CD4-positive, alpha-beta T cell (primary cell): ENCODE results near the gene CLOCK. TPM values are rescaled to one million over a fixed set of nuclear protein-coding genes. Genes with fewer than 3 reads are reported as not detected.

ENCODE experiments used
- ATAC-seq: fragments of 200-7000 bp; cut with Tn5 transposase; one replicate; pipeline ENCODE4 v1.10.0; 2022; ENCODE audit warnings: mild to moderate bottlenecking; ENCODE audit not compliant: poor library complexity
- CTCF ChIA-PET: fragments of 350-600 bp; sonication (Branson Sonifier 250); formaldehyde crosslinking; loops from one replicate; lab custom pipeline; 2021; ENCODE audit warnings: antibody characterized with exemption, inconsistent platforms; lab: Charles Lee
- POLR2A ChIA-PET: fragments of 350-600 bp; sonication (Branson Sonifier 250); formaldehyde crosslinking; loops from one replicate; lab custom pipeline; 2021; ENCODE audit warnings: antibody characterized with exemption, inconsistent platforms; lab: Charles Lee
- DNase-seq, 14 experiments: peaks; one replicate each; pipeline ENCODE4 v3.0.0-alpha.2; 2013 to 2020; ENCODE audit warnings: mixed read lengths in 2 of 14
- H3K27ac ChIP-seq, 2 donors: one replicate each; pipeline versions ENCODE4 v1.5.1 to v1.7.0; 2013; ENCODE audit warnings: low read length in 2 of 2, low read depth in 1 of 2, mild to moderate bottlenecking in 1 of 2
- H3K27me3 ChIP-seq, 2 experiments: 1 replicate in 1 of 2; 2 replicates in 1 of 2; pipeline versions ENCODE4 v1.6.1 to v1.7.0; 2013; ENCODE audit warnings: low read length in 2 of 2, control low read depth in 1 of 2, mild to moderate bottlenecking in 1 of 2, moderate library complexity in 1 of 2; ENCODE audit not compliant: insufficient read depth in 2 of 2, control insufficient read depth in 1 of 2
- H3K36me3 ChIP-seq: one replicate; pipeline ENCODE4 v1.6.1; 2013; ENCODE audit warnings: low read length, control low read depth; ENCODE audit not compliant: insufficient read depth
- H3K4me1 ChIP-seq: one replicate; pipeline ENCODE4 v1.6.1; 2013; ENCODE audit warnings: low read length, control low read depth; ENCODE audit not compliant: insufficient read depth
- H3K4me3 ChIP-seq: one replicate; pipeline ENCODE4 v1.5.1; 2013; ENCODE audit warnings: mild to moderate bottlenecking, low read length, moderate library complexity
- H3K9me3 ChIP-seq, 2 experiments: 1 replicate in 1 of 2; 2 replicates in 1 of 2; pipeline versions ENCODE4 v1.6.1 to v1.7.0; 2013; ENCODE audit warnings: low read length in 2 of 2, mild to moderate bottlenecking in 2 of 2, control low read depth in 1 of 2, moderate library complexity in 1 of 2; ENCODE audit not compliant: control insufficient read depth in 1 of 2, insufficient read depth in 1 of 2
- H3K27ac Mint-ChIP-seq: one replicate; pipeline ENCODE4 v1.8.0; 2020; ENCODE audit warnings: mixed read lengths
- H3K27me3 Mint-ChIP-seq: one replicate; pipeline ENCODE4 v1.8.0; 2021; ENCODE audit warnings: mixed read lengths
- H3K36me3 Mint-ChIP-seq: one replicate; pipeline ENCODE4 v1.8.0; 2021; ENCODE audit warnings: low read depth, mixed read lengths
- H3K4me1 Mint-ChIP-seq: one replicate; pipeline ENCODE4 v1.8.0; 2021; ENCODE audit warnings: low read depth, mixed read lengths
- H3K4me3 Mint-ChIP-seq: one replicate; pipeline ENCODE4 v1.8.0; 2020; ENCODE audit warnings: mild to moderate bottlenecking, mixed read lengths
- H3K9me3 Mint-ChIP-seq: one replicate; pipeline ENCODE4 v1.8.0; 2020; ENCODE audit warnings: mixed read lengths
- intact Hi-C, 2 experiments: fragments of 100-400 bp; cut with DNase I in 1 of 2; cut with micrococcal nuclease in 1 of 2; formaldehyde crosslinking; loops; one replicate each; pipeline versions ENCODE4 v1.15.1 to v1.9.0; 2023 to 2025; cut with DNase I, micrococcal nuclease
- total RNA-seq, 174 experiments: library from RNA in 2 of 174; stranded (reverse) in 2 of 174; gene quantifications; one replicate each; pipeline ENCODE4 v1.2.3 and lab custom pipeline; 2021 to 2026
- TF ChIP-seq, protein P1 (sequence below): fragments of 200-600 bp; IDR thresholded peaks from one replicate; pipeline ENCODE4 v1.8.0; 2022; ENCODE audit warnings: antibody characterized with exemption, mild to moderate bottlenecking

The CLOCK gene
- total RNA-seq, 2 experiments from 2014 or later: 4.9 to 5.6 TPM

DNA sequence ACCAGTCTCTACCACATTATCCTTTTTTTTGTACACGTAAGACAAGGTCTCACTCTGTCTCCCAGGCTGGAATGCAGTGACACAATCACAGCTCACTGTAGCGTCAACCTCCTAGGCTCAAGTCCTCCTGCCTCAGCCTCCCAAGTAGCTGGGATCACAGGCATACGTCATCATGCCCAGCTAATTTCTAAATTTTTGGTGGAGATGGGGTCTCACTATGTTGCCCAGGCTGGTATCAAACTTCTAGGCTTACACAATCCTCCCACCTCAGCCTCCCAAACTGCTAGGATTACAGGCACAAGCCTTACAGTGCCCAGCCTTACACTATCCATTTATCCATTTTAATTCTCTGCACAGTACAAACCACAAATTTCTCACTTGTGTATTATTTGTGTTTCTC, 58.0 kb downstream of the CLOCK start:
- no peaks in the 10 kb centered on the region for H3K9me3 Mint-ChIP-seq
- TF ChIP-seq, protein P1, sequence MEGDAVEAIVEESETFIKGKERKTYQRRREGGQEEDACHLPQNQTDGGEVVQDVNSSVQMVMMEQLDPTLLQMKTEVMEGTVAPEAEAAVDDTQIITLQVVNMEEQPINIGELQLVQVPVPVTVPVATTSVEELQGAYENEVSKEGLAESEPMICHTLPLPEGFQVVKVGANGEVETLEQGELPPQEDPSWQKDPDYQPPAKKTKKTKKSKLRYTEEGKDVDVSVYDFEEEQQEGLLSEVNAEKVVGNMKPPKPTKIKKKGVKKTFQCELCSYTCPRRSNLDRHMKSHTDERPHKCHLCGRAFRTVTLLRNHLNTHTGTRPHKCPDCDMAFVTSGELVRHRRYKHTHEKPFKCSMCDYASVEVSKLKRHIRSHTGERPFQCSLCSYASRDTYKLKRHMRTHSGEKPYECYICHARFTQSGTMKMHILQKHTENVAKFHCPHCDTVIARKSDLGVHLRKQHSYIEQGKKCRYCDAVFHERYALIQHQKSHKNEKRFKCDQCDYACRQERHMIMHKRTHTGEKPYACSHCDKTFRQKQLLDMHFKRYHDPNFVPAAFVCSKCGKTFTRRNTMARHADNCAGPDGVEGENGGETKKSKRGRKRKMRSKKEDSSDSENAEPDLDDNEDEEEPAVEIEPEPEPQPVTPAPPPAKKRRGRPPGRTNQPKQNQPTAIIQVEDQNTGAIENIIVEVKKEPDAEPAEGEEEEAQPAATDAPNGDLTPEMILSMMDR: no peak
- Histone ChIP-seq H3K9me3 (no peaks in the 10 kb centered on the region), H3K27ac (no peak overlapping the region), H3K4me3 (no peak overlapping the region), H3K36me3 (peaks cover 28% of the 10 kb centered on the region), H3K4me1 (no peaks in the 10 kb centered on the region), H3K27me3 (no peaks in the 10 kb centered on the region)
- H3K27me3 Mint-ChIP-seq: no peaks in the 10 kb centered on the region
- DNase-seq (no peak), ATAC-seq (no peak)
- H3K36me3 Mint-ChIP-seq: peaks cover 2% of the 10 kb centered on the region
- ChIA-PET CTCF (no interaction called here), POLR2A (no interaction called here)
- intact Hi-C loops: no loop called here
- H3K4me1 Mint-ChIP-seq: no peaks in the 10 kb centered on the region
- H3K4me3 Mint-ChIP-seq: no peak overlapping the region
- no peak overlapping the region for H3K27ac Mint-ChIP-seq

DNA sequence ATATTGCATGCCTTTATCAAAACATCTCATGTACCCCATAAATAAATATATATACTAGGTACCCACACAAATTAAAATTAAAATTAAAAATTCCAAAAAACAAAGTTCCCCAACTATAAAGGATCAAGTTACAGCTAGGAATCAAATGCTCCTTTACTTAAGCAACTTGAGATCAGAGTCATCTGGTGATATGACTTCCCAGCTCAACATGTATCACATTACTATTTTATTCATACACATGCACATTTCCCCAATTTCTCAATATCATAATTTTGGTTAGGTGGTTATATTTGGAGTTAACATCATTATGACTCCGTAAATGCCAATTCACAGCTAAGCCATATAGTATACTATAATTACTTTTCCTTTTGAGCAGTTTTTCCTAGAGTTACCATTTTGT, 60.9 kb downstream of the CLOCK start:
- Mint-ChIP-seq H3K27me3 (no peaks in the 10 kb centered on the region), H3K4me1 (no peaks in the 10 kb centered on the region), H3K4me3 (no peak overlapping the region), H3K36me3 (peaks cover 22% of the 10 kb centered on the region), H3K9me3 (no peaks in the 10 kb centered on the region), H3K27ac (no peak overlapping the region)
- no peaks in the 10 kb centered on the region for H3K27me3 ChIP-seq
- POLR2A ChIA-PET: no interaction called here
- ATAC-seq: no peak
- no peak for DNase-seq
- CTCF ChIA-PET: no interaction called here
- H3K4me1 ChIP-seq: no peaks in the 10 kb centered on the region
- no peak overlapping the region for H3K27ac ChIP-seq
- H3K9me3 ChIP-seq: no peaks in the 10 kb centered on the region
- H3K36me3 ChIP-seq: peaks cover 39% of the 10 kb centered on the region
- intact Hi-C loops: no loop called here
- no peak overlapping the region for H3K4me3 ChIP-seq
- TF ChIP-seq, protein P1: no peak

- peaks cover 32% of the 10 kb centered on the region for H3K36me3 Mint-ChIP-seq
- ATAC-seq: no peak
- Histone ChIP-seq H3K9me3 (no peaks in the 10 kb centered on the region), H3K27me3 (no peaks in the 10 kb centered on the region), H3K36me3 (peaks cover 38% of the 10 kb centered on the region), H3K4me1 (no peaks in the 10 kb centered on the region), H3K4me3 (no peak overlapping the region), H3K27ac (no peak overlapping the region)
- H3K27ac Mint-ChIP-seq: no peak overlapping the region
- POLR2A ChIA-PET: no interaction called here
- intact Hi-C loops: no loop called here
- no peak for DNase-seq
- H3K4me3 Mint-ChIP-seq: no peak overlapping the region
- CTCF ChIA-PET: no interaction called here
- no peaks in the 10 kb centered on the region for H3K27me3 Mint-ChIP-seq
- H3K4me1 Mint-ChIP-seq: no peaks in the 10 kb centered on the region
- H3K9me3 Mint-ChIP-seq: no peaks in the 10 kb centered on the region
- TF ChIP-seq, protein P1: no peak
Measured at GRCh38 chr4:55483315-55483714, 63.4 kb downstream of the CLOCK start.
